Sigmoid colon (tissue), 4 donors: ENCODE data around the gene PVALEF.

Experiments used
- EP300 ChIP-seq, 4 donors: sonication (generic); formaldehyde crosslinking; IDR thresholded peaks; one replicate each; pipeline ENCODE4 v1.6.1; 2017; ENCODE audit warnings: antibody characterized with exemption in 4 of 4
- POLR2AphosphoS5 ChIP-seq, 4 donors: sonication (generic); formaldehyde crosslinking; IDR thresholded peaks; one replicate each; pipeline ENCODE4 v1.6.1; 2017; ENCODE audit warnings: antibody characterized with exemption in 4 of 4

DNA sequence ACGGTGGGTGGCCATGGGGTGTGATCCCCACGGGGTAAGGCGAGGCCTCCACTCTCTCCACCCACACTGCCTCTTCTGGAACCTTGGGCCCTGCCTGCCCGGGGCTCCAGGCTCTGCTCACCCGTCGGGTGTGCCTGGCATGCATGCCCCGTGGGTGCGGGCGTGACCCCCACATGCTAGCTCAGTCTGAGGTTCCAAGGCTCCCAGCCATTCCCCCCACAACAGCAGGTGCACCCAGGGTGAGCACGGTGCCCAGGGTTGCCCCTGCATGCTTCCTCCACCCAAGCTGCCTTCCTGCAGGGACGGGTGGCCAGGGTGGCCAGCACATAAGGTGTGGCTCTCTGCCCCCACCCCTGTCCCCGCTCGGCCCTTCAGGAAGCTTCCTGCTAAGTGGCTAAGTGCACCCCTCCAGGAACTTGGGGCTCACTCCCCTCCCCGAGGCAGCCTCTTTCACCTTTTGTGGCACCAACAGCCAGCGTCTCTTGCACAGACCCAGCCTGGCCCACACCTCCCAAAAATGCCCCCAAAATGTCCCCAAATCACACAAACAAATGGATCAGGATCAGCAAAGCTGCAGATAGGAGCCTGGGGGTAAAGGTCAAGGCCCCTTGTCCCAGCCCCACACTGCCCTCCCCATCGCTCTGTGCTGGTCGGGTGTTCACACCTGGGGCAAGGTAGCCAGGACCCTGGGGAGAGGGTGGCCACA is 21.4 kb upstream of the PVALEF start:
- no peak for TF ChIP-seq POLR2AphosphoS5 (IDR thresholded peaks at IDR 0.05)
- TF ChIP-seq EP300 (IDR thresholded peaks at IDR 0.05), result no peak
